T-cell (primary cell): ENCODE measurements around the gene ARHGAP22. TPM values are rescaled to one million over a fixed set of nuclear protein-coding genes. Genes with fewer than 3 reads are reported as not detected.

ENCODE experiments used
- ATAC-seq, 4 experiments: fragments of 200-7000 bp in 3 of 4; fragments of 150-1000 bp in 1 of 4; cut with Tn5 transposase; replicated peaks in 1 of 4; 1 replicate in 3 of 4; 2 replicates in 1 of 4; pipeline ENCODE4 v1.10.0; 2021; ENCODE audit warnings: moderate library complexity in 3 of 4, mild to moderate bottlenecking in 2 of 4, moderate number of reproducible peaks in 1 of 4
- CTCF ChIA-PET, 2 donors: fragments of 300-600 bp; sonication (Branson Sonifier 250); formaldehyde crosslinking; loops; one replicate each; lab custom pipeline; 2022; ENCODE audit warnings: antibody characterized with exemption in 2 of 2; lab: Charles Lee
- POLR2A ChIA-PET, 2 donors: fragments of 300-600 bp; sonication (Branson Sonifier 250); formaldehyde crosslinking; loops; one replicate each; lab custom pipeline; 2022; ENCODE audit warnings: antibody characterized with exemption in 2 of 2; lab: Charles Lee
- DNase-seq, 35 experiments: peaks; one replicate each; pipeline versions ENCODE4 v3.0.0 to v3.0.0-alpha.2; 2013 to 2023
- H3K27ac ChIP-seq: one replicate; pipeline ENCODE4 v1.5.1; 2013; ENCODE audit warnings: low read length
- H3K27me3 ChIP-seq, 2 experiments: replicated peaks in 1 of 2; 1 replicate in 1 of 2; 2 replicates in 1 of 2; pipeline versions ENCODE4 v1.6.1 to v1.7.0; 2013; ENCODE audit warnings: low read length in 1 of 2, mixed read lengths in 1 of 2; ENCODE audit not compliant: control insufficient read depth in 2 of 2, insufficient read depth in 2 of 2; ENCODE audit errors: extremely low read depth in 1 of 2
- H3K36me3 ChIP-seq, 2 donors: 1 replicate in 1 of 2; 2 replicates in 1 of 2; pipeline versions ENCODE4 v1.6.1 to v1.7.0; 2013; ENCODE audit warnings: low read length in 1 of 2; ENCODE audit not compliant: control insufficient read depth in 2 of 2, insufficient read depth in 1 of 2; ENCODE audit errors: extremely low read depth in 1 of 2
- H3K4me1 ChIP-seq, 2 experiments: 1 replicate in 1 of 2; 2 replicates in 1 of 2; pipeline versions ENCODE4 v1.6.1 to v1.7.0; 2013; ENCODE audit warnings: low read length in 2 of 2, mixed read lengths in 1 of 2; ENCODE audit not compliant: insufficient read depth in 2 of 2, control insufficient read depth in 1 of 2; ENCODE audit errors: extremely low read depth in 1 of 2
- H3K4me3 ChIP-seq, 2 donors: 1 replicate in 1 of 2; 2 replicates in 1 of 2; pipeline versions ENCODE4 v1.5.1 to v1.7.0; 2013; ENCODE audit warnings: mild to moderate bottlenecking in 2 of 2, low read length in 1 of 2, moderate library complexity in 1 of 2; ENCODE audit not compliant: control insufficient read depth in 1 of 2; ENCODE audit errors: extremely low read depth in 1 of 2
- H3K9me3 ChIP-seq: 2 replicates; pipeline ENCODE4 v1.7.0; 2013
- H3K27ac Mint-ChIP-seq, 2 donors: one replicate each; pipeline ENCODE4 v1.8.0; 2020 to 2021; ENCODE audit warnings: mild to moderate bottlenecking in 2 of 2, mixed read lengths in 2 of 2
- H3K27me3 Mint-ChIP-seq, 2 donors: one replicate each; pipeline ENCODE4 v1.8.0; 2021 to 2022; ENCODE audit warnings: mixed read lengths in 2 of 2
- H3K36me3 Mint-ChIP-seq: one replicate; pipeline ENCODE4 v1.8.0; 2021; ENCODE audit warnings: mixed read lengths
- H3K4me1 Mint-ChIP-seq, 3 donors: one replicate each; pipeline ENCODE4 v1.8.0; 2020 to 2022; ENCODE audit warnings: mixed read lengths in 3 of 3, mild to moderate bottlenecking in 1 of 3
- H3K4me3 Mint-ChIP-seq, 3 donors: one replicate each; pipeline ENCODE4 v1.8.0; 2020 to 2022; ENCODE audit warnings: mild to moderate bottlenecking in 3 of 3, mixed read lengths in 3 of 3, moderate library complexity in 3 of 3
- H3K9me3 Mint-ChIP-seq, 3 donors: one replicate each; pipeline ENCODE4 v1.8.0; 2020 to 2022; ENCODE audit warnings: mixed read lengths in 3 of 3
- WGBS: methylation state at CpG from one replicate; pipeline ENCODE4 v1.1.5; 2013; ENCODE audit warnings: missing lambda C conversion rate; ENCODE audit not compliant: insufficient coverage; 5-methylcytosine and 5-hydroxymethylcytosine counted together
- total RNA-seq, 35 experiments: library from RNA in 6 of 35; stranded (reverse) in 6 of 35; fragments of 120-200 nt in 1 of 35; gene quantifications; one replicate each; pipeline versions ENCODE4 v1.2.1 to v1.2.4 and lab custom pipeline; 2013 to 2026

The ARHGAP22 gene
- total RNA-seq, 5 donors from 2014 or later (not counting 1 experiment from before 2014, with no cell fraction given): 0.33 to 2.2 (median 0.60) TPM

GRCh38 chr10:48626447-48626846, 21.6 kb upstream of the ARHGAP22 start:
- Histone ChIP-seq H3K27ac (no peak overlapping the region), H3K4me1 (no peaks in the 10 kb centered on the region), H3K4me3 (no peak overlapping the region), H3K27me3 (peaks cover 0 to 5% of the 10 kb centered on the region in 2 experiments), H3K9me3 (no peaks in the 10 kb centered on the region), H3K36me3 (no peaks in the 10 kb centered on the region)
- H3K9me3 Mint-ChIP-seq: no peaks in the 10 kb centered on the region
- no peak overlapping the region for H3K4me3 Mint-ChIP-seq
- CTCF ChIA-PET: interaction anchor here in 1 of 2 donors (0.5 kb wide), 1 partner anchor 29 kb away, joined by 3 read pairs; no protein-coding TSS in a partner anchor
- DNase-seq (no peak), ATAC-seq (no peak)
- H3K27me3 Mint-ChIP-seq: peaks cover 5 to 18% of the 10 kb centered on the region in 2 donors
- H3K36me3 Mint-ChIP-seq: no peaks in the 10 kb centered on the region
- H3K4me1 Mint-ChIP-seq: no peaks in the 10 kb centered on the region
- POLR2A ChIA-PET: no interaction called here
- WGBS: 88% methylated on average over 4 of the region's 4 CpGs
- H3K27ac Mint-ChIP-seq: no peak overlapping the region

DNA sequence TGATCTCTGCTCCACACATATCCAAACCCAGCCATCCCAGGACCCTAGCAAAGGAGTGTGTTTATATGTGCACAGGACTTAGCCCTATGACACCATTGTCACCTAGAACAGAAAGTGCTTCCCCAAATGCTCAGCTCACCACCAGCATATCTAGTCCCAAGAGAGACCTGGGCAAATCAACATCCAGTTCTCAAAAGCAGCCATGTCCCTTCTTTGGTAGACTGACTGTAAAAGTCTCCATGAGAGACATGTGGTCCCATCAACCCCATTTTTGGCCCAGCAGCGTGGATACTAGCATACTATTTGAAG, 20.9 kb upstream of the ARHGAP22 start:
- DNase-seq (no peak), ATAC-seq (no peak)
- H3K4me1 Mint-ChIP-seq: no peaks in the 10 kb centered on the region
- H3K27ac ChIP-seq: no peak overlapping the region
- no peaks in the 10 kb centered on the region for H3K36me3 Mint-ChIP-seq
- no peaks in the 10 kb centered on the region for H3K4me1 ChIP-seq
- H3K36me3 ChIP-seq: no peaks in the 10 kb centered on the region
- H3K27me3 ChIP-seq: peaks cover 0 to 5% of the 10 kb centered on the region in 2 experiments
- H3K27me3 Mint-ChIP-seq: peaks cover 5 to 17% of the 10 kb centered on the region in 2 donors
- CTCF ChIA-PET: no interaction called here
- 83% methylated on average over 1 of the region's 1 CpG for WGBS
- no peak overlapping the region for H3K4me3 ChIP-seq
- POLR2A ChIA-PET: no interaction called here
- no peaks in the 10 kb centered on the region for H3K9me3 ChIP-seq
- no peak overlapping the region for H3K27ac Mint-ChIP-seq
- no peak overlapping the region for H3K4me3 Mint-ChIP-seq
- H3K9me3 Mint-ChIP-seq: no peaks in the 10 kb centered on the region

- no peak overlapping the region for H3K27ac Mint-ChIP-seq
- ChIA-PET CTCF (interaction anchor here in 1 of 2 donors (0.5 kb wide), 1 partner anchor 57 kb away, joined by 4 read pairs; no protein-coding TSS in a partner anchor), POLR2A (no interaction called here)
- H3K27ac ChIP-seq: no peak overlapping the region
- H3K9me3 Mint-ChIP-seq: no peaks in the 10 kb centered on the region
- no peak overlapping the region for H3K4me3 ChIP-seq
- DNase-seq (no peak), ATAC-seq (no peak)
- H3K4me1 ChIP-seq: no peaks in the 10 kb centered on the region
- 20% methylated on average over 3 of the region's 5 CpGs for WGBS
- no peaks in the 10 kb centered on the region for H3K36me3 Mint-ChIP-seq
- no peaks in the 10 kb centered on the region for H3K9me3 ChIP-seq
- H3K4me3 Mint-ChIP-seq: no peak overlapping the region
- H3K36me3 ChIP-seq: no peaks in the 10 kb centered on the region
- H3K27me3 ChIP-seq: peaks cover 0 to under 1% of the 10 kb centered on the region in 2 experiments
- H3K27me3 Mint-ChIP-seq: peaks cover 5 to 14% of the 10 kb centered on the region in 2 donors
- no peaks in the 10 kb centered on the region for H3K4me1 Mint-ChIP-seq
Measured at GRCh38 chr10:48623607-48624132, 18.8 kb upstream of the ARHGAP22 start.

- Mint-ChIP-seq H3K4me1 (no peaks in the 10 kb centered on the region), H3K9me3 (no peaks in the 10 kb centered on the region), H3K4me3 (no peak overlapping the region), H3K36me3 (no peaks in the 10 kb centered on the region), H3K27ac (no peak overlapping the region), H3K27me3 (peaks cover 5 to 14% of the 10 kb centered on the region in 2 donors)
- H3K4me3 ChIP-seq: no peak overlapping the region
- ChIA-PET CTCF (no interaction called here), POLR2A (no interaction called here)
- DNase-seq: no peak
- no peaks in the 10 kb centered on the region for H3K9me3 ChIP-seq
- WGBS: 100% methylated on average over 1 of the region's 3 CpGs
- no peak for ATAC-seq
- H3K27ac ChIP-seq: no peak overlapping the region
- H3K36me3 ChIP-seq: no peaks in the 10 kb centered on the region
- H3K4me1 ChIP-seq: no peaks in the 10 kb centered on the region
- no peaks in the 10 kb centered on the region for H3K27me3 ChIP-seq
Measured at GRCh38 chr10:48623009-48623408, 18.1 kb upstream of the ARHGAP22 start.

DNA sequence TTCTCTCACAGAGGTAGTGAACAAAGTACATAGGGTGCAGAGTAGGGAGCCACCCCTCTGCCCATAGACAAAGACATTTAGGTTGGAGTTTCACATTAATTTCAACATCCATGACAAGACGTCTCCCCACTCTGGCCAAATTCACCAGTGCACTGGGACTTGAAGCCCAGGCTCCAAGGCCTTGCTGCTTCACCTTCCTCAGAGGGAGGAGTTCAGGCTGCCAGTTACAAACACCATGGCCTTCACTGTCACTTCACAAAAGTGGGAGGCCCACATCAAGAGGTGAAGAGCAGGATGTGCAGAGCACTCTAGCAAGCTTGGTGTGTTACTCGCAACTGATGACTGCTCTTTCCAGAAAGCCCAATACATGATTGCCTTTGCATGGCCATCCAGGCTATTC, 15.8 kb upstream of the ARHGAP22 start:
- ATAC-seq: no peak
- H3K4me3 ChIP-seq: no peak overlapping the region
- no peak overlapping the region for H3K27ac Mint-ChIP-seq
- peak in 1 of 35 experiments; percentile 13 for DNase-seq
- H3K9me3 ChIP-seq: no peaks in the 10 kb centered on the region
- H3K27me3 Mint-ChIP-seq: peaks cover 12 to 14% of the 10 kb centered on the region in 2 donors
- H3K4me1 Mint-ChIP-seq: no peaks in the 10 kb centered on the region
- H3K36me3 ChIP-seq: no peaks in the 10 kb centered on the region
- no peaks in the 10 kb centered on the region for H3K4me1 ChIP-seq
- POLR2A ChIA-PET: no interaction called here
- 100% methylated on average over 1 of the region's 2 CpGs for WGBS
- no peak overlapping the region for H3K4me3 Mint-ChIP-seq
- no peaks in the 10 kb centered on the region for H3K36me3 Mint-ChIP-seq
- CTCF ChIA-PET: no interaction called here
- H3K27ac ChIP-seq: no peak overlapping the region
- peaks cover 0 to 4% (median 4%) of the 10 kb centered on the region in 3 donors for H3K9me3 Mint-ChIP-seq
- no peaks in the 10 kb centered on the region for H3K27me3 ChIP-seq

DNA sequence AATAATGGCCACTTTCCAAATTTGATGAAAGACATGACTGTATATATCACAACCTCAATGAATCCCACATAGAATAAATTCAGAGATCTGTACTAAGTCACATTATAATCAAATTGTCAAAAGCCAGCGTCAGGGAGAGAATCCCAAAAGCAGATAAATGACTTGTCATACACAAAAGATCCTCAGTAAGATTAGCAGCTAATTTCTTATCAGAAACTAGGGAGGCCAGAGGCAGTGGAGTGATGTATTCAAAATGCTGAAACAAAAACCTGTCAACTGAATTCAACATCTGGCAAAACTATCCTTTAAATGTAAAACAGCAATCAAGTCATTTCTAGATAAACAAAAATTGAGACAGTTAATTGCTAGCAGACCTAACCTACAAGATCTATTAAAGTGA, 11.6 kb upstream of the ARHGAP22 start:
- no peak overlapping the region for H3K27ac ChIP-seq
- CTCF ChIA-PET: no interaction called here
- H3K36me3 Mint-ChIP-seq: no peaks in the 10 kb centered on the region
- peaks cover 22 to 28% of the 10 kb centered on the region in 2 donors for H3K27me3 Mint-ChIP-seq
- WGBS: no CpG with 5 or more reads among the region's 1 CpG
- ATAC-seq: no peak
- H3K9me3 ChIP-seq: no peaks in the 10 kb centered on the region
- DNase-seq: no peak
- no peaks in the 10 kb centered on the region for H3K36me3 ChIP-seq
- H3K4me3 ChIP-seq: no peak overlapping the region
- peaks cover 0 to 3% of the 10 kb centered on the region in 2 experiments for H3K27me3 ChIP-seq
- no peak overlapping the region for H3K27ac Mint-ChIP-seq
- no peak overlapping the region for H3K4me3 Mint-ChIP-seq
- H3K4me1 ChIP-seq: no peaks in the 10 kb centered on the region
- H3K9me3 Mint-ChIP-seq: peaks cover 0 to 8% (median 4%) of the 10 kb centered on the region in 3 donors
- no peaks in the 10 kb centered on the region for H3K4me1 Mint-ChIP-seq
- POLR2A ChIA-PET: no interaction called here
